Neural cell (in vitro differentiated cells): Measurements from ENCODE around the gene NUPR2. TPM values are rescaled to one million over a fixed set of nuclear protein-coding genes. Genes with fewer than 3 reads are reported as not detected.
"Not testable (repeated sequence)": the region's sequence is repeated elsewhere in the genome, so short reads cannot be mapped to it uniquely, and the experiment has no call there.

Source experiments
- H2AFZ ChIP-seq: fragments of 200-600, 300-800 bp; sonication (generic), shearing (Covaris generic); 2 replicates; pipeline ENCODE4 v1.6.0; 2014; ENCODE audit warnings: low read depth, mild to moderate bottlenecking, antibody characterized with exemption, low read length, moderate library complexity
- H3F3A ChIP-seq: fragments of 200-600 bp; shearing (Covaris generic); 2 replicates; pipeline ENCODE4 v1.6.1; 2016; ENCODE audit warnings: mild to moderate bottlenecking, moderate library complexity, mixed read lengths, antibody characterized with exemption, low read length; ENCODE audit not compliant: insufficient read depth, poor library complexity, severe bottlenecking
- H3K27ac ChIP-seq: fragments of 200-600, 300-800 bp; sonication (generic), shearing (Covaris generic); 2 replicates; pipeline ENCODE4 v1.5.1; 2014; ENCODE audit warnings: mild to moderate bottlenecking, low read length, moderate library complexity
- H3K27me3 ChIP-seq: fragments of 300-800, 200-600 bp; sonication (generic), shearing (Covaris generic); 2 replicates; pipeline ENCODE4 v1.6.0; 2014; ENCODE audit warnings: mild to moderate bottlenecking, low read depth, low read length, moderate library complexity; ENCODE audit not compliant: insufficient read depth
- H3K36me3 ChIP-seq: fragments of 300-800, 200-600 bp; sonication (generic), shearing (Covaris generic); 2 replicates; pipeline ENCODE4 v1.5.1; 2014; ENCODE audit warnings: mild to moderate bottlenecking, antibody characterized with exemption, low read length, moderate library complexity; ENCODE audit not compliant: insufficient read depth
- H3K4me2 ChIP-seq: fragments of 300-800, 200-600 bp; sonication (generic), shearing (Covaris generic); 2 replicates; pipeline ENCODE4 v1.6.0; 2014; ENCODE audit warnings: mild to moderate bottlenecking, low read length
- H3K4me3 ChIP-seq: fragments of 300-800, 200-600 bp; sonication (generic), shearing (Covaris generic); 2 replicates; pipeline ENCODE4 v1.5.1; 2014; ENCODE audit warnings: mild to moderate bottlenecking, low read length, moderate library complexity
- H3K79me2 ChIP-seq: fragments of 200-600 bp; shearing (Covaris generic); replicated peaks from 2 replicates; pipeline ENCODE4 v1.6.0; 2014; ENCODE audit warnings: mild to moderate bottlenecking, low read length, moderate library complexity; ENCODE audit not compliant: insufficient read depth
- H3K9ac ChIP-seq: fragments of 300-800, 200-600 bp; sonication (generic), shearing (Covaris generic); 2 replicates; pipeline ENCODE4 v1.6.1; 2016; ENCODE audit warnings: mild to moderate bottlenecking, low read length, mixed read lengths
- H3K9me2 ChIP-seq: fragments of 200-600 bp; shearing (Covaris generic); 2 replicates; pipeline ENCODE4 v1.6.1; 2016; ENCODE audit warnings: mild to moderate bottlenecking, low read length, mixed read lengths; ENCODE audit not compliant: insufficient read depth
- H3K9me3 ChIP-seq: fragments of 200-600, 300-800 bp; sonication (generic), shearing (Covaris generic); 2 replicates; pipeline ENCODE4 v1.6.1; 2016; ENCODE audit warnings: mild to moderate bottlenecking, mixed run types, low read length, moderate library complexity, mixed read lengths
- H4K20me1 ChIP-seq: fragments of 200-600 bp; shearing (Covaris generic); 2 replicates; pipeline ENCODE4 v1.6.1; 2016; ENCODE audit warnings: mild to moderate bottlenecking, mixed run types; ENCODE audit not compliant: insufficient read depth
- EP300 ChIP-seq: fragments of 450-650 bp; conservative IDR thresholded peaks from 2 replicates; pipeline ENCODE4 v1.6.1; 2014; ENCODE audit warnings: antibody characterized with exemption, mild to moderate bottlenecking, moderate library complexity; ENCODE audit not compliant: poor library complexity, severe bottlenecking
- EZH2 ChIP-seq: fragments of 200-600, 300-800 bp; shearing (Covaris generic), sonication (generic); IDR thresholded peaks from 2 replicates; pipeline ENCODE4 v1.6.1; 2014; ENCODE audit warnings: antibody characterized with exemption, low read length, borderline replicate concordance, mild to moderate bottlenecking; ENCODE audit not compliant: insufficient read depth, poor library complexity, severe bottlenecking
- MXI1 ChIP-seq: fragments of 450-650 bp; conservative IDR thresholded peaks from 2 replicates; pipeline ENCODE4 v1.6.1; 2014; ENCODE audit warnings: antibody characterized with exemption, mild to moderate bottlenecking; ENCODE audit not compliant: poor library complexity, severe bottlenecking
- POLR2AphosphoS5 ChIP-seq: IDR thresholded peaks from 2 replicates; pipeline ENCODE4 v1.6.1; 2012
- RAD21 ChIP-seq: fragments of 450-650 bp; conservative IDR thresholded peaks from 2 replicates; pipeline ENCODE4 v1.6.1; 2014; ENCODE audit warnings: antibody characterized with exemption, mild to moderate bottlenecking, moderate library complexity
- SMC3 ChIP-seq: fragments of 450-650 bp; conservative IDR thresholded peaks from 2 replicates; pipeline ENCODE4 v1.6.1; 2014; ENCODE audit warnings: antibody characterized with exemption, mild to moderate bottlenecking, moderate library complexity; ENCODE audit not compliant: poor library complexity
- TAF1 ChIP-seq: IDR thresholded peaks from 2 replicates; pipeline ENCODE4 v1.6.1; 2012; ENCODE audit warnings: low read depth
- polyA plus RNA-seq: library from polyadenylated mRNA; depleted of rRNA; stranded (reverse); fragments of >200 nt; gene quantifications from 2 replicates; pipeline ENCODE4 v1.2.3, GENCODE V29; 2014
- TF ChIP-seq, protein P1 (sequence below): IDR thresholded peaks from 2 replicates; pipeline ENCODE4 v1.6.1; 2012; ENCODE audit warnings: borderline replicate concordance
- TF ChIP-seq, protein P2 (sequence below): fragments of 450-650 bp; IDR thresholded peaks from 2 replicates; pipeline ENCODE4 v1.5.1; 2014; ENCODE audit warnings: antibody characterized with exemption, mild to moderate bottlenecking, moderate library complexity; ENCODE audit not compliant: poor library complexity, severe bottlenecking

The NUPR2 gene
- polyA plus RNA-seq, 1 donor from 2014 or later = not detected

DNA sequence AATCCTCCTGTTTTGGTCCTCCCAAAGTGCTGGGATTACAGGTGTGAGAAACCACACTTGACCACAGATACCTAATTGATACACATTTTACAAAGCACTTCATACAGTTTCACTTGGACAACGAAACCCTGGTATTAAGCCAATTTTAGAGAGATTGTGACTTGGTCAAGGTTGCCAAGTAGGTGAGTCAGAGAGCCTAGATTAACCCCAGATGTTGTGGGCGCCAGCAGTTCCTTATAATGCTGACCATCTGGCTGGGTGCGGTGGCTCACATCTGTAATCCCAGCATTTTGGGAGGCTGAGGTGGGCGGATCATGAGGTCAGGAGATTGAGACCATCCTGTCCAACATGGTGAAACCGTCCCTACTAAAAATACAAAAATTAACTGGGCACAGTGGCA is 18.5 kb downstream of the NUPR2 start:
- Histone ChIP-seq H3K4me2 (no peak overlapping the region), H3K4me3 (no peak overlapping the region), H2AFZ (no peak overlapping the region), H3K36me3 (no peaks in the 10 kb centered on the region), H3K79me2 (no peaks in the 10 kb centered on the region), H3K27me3 (no peaks in the 10 kb centered on the region), H3K9me3 (no peaks in the 10 kb centered on the region), H4K20me1 (no peaks in the 10 kb centered on the region), H3F3A (no peaks in the 10 kb centered on the region), H3K9ac (no peak overlapping the region), H3K27ac (no peak overlapping the region), H3K9me2 (no peaks in the 10 kb centered on the region)
- TF ChIP-seq SMC3 (no peak), TAF1 (no peak), POLR2AphosphoS5 (no peak), MXI1 (no peak), EP300 (no peak), RAD21 (no peak), EZH2 (no peak)
- TF ChIP-seq, protein P1, sequence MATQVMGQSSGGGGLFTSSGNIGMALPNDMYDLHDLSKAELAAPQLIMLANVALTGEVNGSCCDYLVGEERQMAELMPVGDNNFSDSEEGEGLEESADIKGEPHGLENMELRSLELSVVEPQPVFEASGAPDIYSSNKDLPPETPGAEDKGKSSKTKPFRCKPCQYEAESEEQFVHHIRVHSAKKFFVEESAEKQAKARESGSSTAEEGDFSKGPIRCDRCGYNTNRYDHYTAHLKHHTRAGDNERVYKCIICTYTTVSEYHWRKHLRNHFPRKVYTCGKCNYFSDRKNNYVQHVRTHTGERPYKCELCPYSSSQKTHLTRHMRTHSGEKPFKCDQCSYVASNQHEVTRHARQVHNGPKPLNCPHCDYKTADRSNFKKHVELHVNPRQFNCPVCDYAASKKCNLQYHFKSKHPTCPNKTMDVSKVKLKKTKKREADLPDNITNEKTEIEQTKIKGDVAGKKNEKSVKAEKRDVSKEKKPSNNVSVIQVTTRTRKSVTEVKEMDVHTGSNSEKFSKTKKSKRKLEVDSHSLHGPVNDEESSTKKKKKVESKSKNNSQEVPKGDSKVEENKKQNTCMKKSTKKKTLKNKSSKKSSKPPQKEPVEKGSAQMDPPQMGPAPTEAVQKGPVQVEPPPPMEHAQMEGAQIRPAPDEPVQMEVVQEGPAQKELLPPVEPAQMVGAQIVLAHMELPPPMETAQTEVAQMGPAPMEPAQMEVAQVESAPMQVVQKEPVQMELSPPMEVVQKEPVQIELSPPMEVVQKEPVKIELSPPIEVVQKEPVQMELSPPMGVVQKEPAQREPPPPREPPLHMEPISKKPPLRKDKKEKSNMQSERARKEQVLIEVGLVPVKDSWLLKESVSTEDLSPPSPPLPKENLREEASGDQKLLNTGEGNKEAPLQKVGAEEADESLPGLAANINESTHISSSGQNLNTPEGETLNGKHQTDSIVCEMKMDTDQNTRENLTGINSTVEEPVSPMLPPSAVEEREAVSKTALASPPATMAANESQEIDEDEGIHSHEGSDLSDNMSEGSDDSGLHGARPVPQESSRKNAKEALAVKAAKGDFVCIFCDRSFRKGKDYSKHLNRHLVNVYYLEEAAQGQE = no peak
- TF ChIP-seq, protein P2, sequence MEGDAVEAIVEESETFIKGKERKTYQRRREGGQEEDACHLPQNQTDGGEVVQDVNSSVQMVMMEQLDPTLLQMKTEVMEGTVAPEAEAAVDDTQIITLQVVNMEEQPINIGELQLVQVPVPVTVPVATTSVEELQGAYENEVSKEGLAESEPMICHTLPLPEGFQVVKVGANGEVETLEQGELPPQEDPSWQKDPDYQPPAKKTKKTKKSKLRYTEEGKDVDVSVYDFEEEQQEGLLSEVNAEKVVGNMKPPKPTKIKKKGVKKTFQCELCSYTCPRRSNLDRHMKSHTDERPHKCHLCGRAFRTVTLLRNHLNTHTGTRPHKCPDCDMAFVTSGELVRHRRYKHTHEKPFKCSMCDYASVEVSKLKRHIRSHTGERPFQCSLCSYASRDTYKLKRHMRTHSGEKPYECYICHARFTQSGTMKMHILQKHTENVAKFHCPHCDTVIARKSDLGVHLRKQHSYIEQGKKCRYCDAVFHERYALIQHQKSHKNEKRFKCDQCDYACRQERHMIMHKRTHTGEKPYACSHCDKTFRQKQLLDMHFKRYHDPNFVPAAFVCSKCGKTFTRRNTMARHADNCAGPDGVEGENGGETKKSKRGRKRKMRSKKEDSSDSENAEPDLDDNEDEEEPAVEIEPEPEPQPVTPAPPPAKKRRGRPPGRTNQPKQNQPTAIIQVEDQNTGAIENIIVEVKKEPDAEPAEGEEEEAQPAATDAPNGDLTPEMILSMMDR = no peak

DNA sequence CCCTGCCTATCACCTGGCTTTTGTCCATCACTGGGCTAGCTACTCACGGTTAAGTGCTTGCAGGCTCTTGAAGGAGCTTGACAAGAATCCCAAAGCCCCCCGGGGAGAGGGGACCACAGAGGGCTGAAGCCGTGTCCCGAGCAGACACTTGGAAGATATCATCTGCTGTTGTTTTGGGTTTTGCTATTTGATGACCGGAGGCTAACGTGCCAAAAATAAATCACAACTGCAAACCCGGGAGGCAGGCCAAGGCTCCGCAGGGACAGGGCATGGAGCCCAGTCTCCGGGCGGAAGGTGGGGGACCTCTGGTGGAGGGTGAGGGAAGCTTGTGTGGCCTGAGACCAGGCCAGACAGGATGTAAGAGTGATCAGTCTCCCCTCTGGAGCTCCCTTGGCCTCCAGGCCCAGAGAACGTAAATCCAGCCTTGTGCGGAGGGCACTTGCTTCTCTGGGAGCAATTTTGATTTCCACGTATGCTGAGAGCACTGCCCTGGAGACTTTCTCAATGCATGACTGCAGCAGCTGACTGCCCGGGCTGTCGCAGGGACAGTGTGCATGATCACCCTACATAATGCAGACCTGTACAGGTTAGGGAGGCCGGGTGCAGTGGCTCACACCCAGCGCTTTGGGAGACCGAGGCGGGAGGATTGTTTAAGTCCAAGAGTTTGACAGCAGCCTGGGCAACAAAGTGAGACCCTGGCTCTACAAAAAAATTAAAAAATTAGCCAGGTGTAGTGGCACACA is 23.3 kb downstream of the NUPR2 start, which contains the start of gene PHKG1:
PHKG1 (minus strand) TSS at position 164 of the 743 bp plus-strand sequence. CDS start 4,011 bp downstream, outside the sequence.
- H3K9me2 ChIP-seq = no peaks in the 10 kb centered on the region
- no peaks in the 10 kb centered on the region for H3K36me3 ChIP-seq
- no peak within 1 kb of the TSS for H3K9ac ChIP-seq
- H3K9me3 ChIP-seq = no peaks in the 10 kb centered on the region
- no peaks in the 10 kb centered on the region for H3K79me2 ChIP-seq
- TF ChIP-seq RAD21 (no peak), MXI1 (no peak), POLR2AphosphoS5 (no peak), EZH2 (no peak), SMC3 (no peak), EP300 (no peak), TAF1 (no peak)
- TF ChIP-seq, protein P1 = no peak
- TF ChIP-seq, protein P2 = no peak
- no peak within 1 kb of the TSS for H3K4me3 ChIP-seq
- H3K27me3 ChIP-seq = no peaks in the 10 kb centered on the region
- H3K27ac ChIP-seq = no peak within 1 kb of the TSS
- H3K4me2 ChIP-seq = no peak within 1 kb of the TSS
- H4K20me1 ChIP-seq = no peaks in the 10 kb centered on the region
- no peaks in the 10 kb centered on the region for H3F3A ChIP-seq
- no peak within 1 kb of the TSS for H2AFZ ChIP-seq

DNA sequence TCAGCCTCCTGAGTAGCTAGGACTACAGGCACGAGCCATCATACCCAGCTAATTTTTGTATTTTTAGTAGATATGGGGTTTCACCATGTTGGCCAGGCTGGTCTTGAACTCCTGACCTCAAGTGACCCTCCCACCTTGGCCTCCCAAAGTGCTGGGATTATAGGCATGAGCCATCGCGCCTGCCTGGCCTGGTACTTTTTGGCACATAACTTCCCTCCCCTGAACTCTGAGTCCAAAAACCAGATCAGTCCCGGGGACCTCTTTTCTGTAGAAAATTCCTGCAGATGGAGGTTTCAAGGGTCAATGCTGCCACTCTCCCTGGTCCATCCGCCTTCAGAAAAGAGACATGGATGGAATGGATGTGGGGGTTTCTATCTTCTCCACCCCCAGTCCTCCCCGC is 23.8 kb downstream of the NUPR2 start:
- H4K20me1 ChIP-seq, H3K4me2 ChIP-seq, H3K27ac ChIP-seq, H3K9me2 ChIP-seq, H3K9me3 ChIP-seq, H2AFZ ChIP-seq, H3K79me2 ChIP-seq, H3K4me3 ChIP-seq, H3K9ac ChIP-seq, H3K27me3 ChIP-seq, H3F3A ChIP-seq, H3K36me3 ChIP-seq: not testable (repeated sequence)
